IPS DF 4.7 (cell line): ENCODE data around the gene FAM13B.
"Not testable (repeated sequence)": the region's sequence is repeated elsewhere in the genome, so short reads cannot be mapped to it uniquely, and the experiment has no call there.

Experiments
- DNase-seq: peaks from one replicate; pipeline ENCODE4 v3.0.0-alpha.2; 2013; ENCODE audit warnings: low spot score; ENCODE audit errors: extremely low read depth

FAM13B gene

GRCh38 chr5:137989419-137989818, 43.5 kb downstream of the FAM13B start:
- DNase-seq: no peak

DNA sequence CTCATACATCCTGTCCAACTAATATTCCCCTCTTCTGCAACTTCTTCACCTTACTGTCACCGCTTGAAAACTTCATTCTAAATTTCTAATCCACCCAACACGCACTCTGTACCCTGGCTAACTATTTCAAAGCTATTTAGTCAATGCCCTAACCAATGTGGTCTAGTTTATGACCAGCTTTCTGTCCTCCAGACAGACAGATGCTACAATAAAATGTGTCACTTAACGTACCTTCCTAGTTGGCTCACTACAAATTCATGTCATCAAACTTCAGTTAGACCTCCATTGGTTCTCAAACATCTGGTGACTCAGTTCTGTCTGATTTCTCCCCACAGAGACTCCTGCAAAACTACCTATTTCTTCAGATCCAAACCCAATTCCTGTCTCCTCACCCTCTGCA, 57.7 kb downstream of the FAM13B start:
- no peak for DNase-seq

- not testable (repeated sequence) for DNase-seq
Observed at GRCh38 chr5:137970384-137970783, 62.5 kb downstream of the FAM13B start.

GRCh38 chr5:137960819-137961218, 72.1 kb downstream of the FAM13B start:
- no peak for DNase-seq

GRCh38 chr5:137960141-137960540, 72.7 kb downstream of the FAM13B start:
- no peak for DNase-seq

- DNase-seq: no peak
Observed at GRCh38 chr5:137959488-137959887, 73.4 kb downstream of the FAM13B start.

GRCh38 chr5:137957948-137958347, 74.9 kb downstream of the FAM13B start:
- DNase-seq: no peak

- DNase-seq: no peak
Observed at GRCh38 chr5:137954131-137954879, 78.6 kb downstream of the FAM13B start.

GRCh38 chr5:137945825-137946224, 87.1 kb downstream of the FAM13B start:
- DNase-seq: no peak

DNA sequence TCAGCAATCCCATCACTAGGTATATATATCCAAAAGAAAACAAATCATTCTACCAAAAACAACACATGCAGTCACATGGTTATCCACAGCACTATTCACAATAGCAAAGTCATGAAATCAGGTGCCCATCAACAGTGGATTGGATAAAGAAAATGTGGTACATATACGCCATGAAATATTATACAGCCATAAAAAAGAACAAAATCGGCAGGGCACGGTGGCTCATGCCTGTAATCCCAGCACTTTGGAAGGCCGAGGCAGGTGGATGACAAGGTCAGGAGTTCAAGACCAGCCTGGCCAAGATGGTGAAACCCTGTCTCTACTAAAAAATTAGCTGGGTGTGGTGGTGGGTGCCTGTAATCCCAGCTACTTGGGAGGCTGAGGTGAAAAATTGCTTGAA, 88.6 kb downstream of the FAM13B start:
- DNase-seq: not testable (repeated sequence)

GRCh38 chr5:137939331-137939730, 93.5 kb downstream of the FAM13B start:
- no peak for DNase-seq

- DNase-seq: no peak
Observed at GRCh38 chr5:137938751-137939143, 94.1 kb downstream of the FAM13B start.

- DNase-seq: no peak
Observed at GRCh38 chr5:137937994-137938750, 94.7 kb downstream of the FAM13B start.

GRCh38 chr5:137935694-137936093, 97.2 kb downstream of the FAM13B start:
- DNase-seq: no peak

DNA sequence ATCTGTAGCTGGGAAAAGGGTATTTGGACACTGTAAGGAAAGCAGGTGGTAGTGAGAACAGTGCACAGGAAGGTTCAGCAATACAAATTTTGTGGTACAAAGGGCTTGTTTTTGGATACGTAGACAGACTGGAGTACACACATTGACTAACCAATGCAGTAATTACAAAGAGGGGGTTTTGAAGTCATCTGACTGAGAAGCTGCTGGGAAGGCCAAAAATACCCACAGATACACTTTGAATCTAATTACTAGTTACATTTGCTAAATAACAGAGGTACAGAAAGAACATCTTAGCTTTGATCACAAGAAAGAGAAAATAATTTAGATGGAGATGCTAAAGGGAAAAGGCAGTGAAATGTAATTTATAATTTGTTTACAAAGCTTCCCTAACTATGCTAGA, 97.7 kb downstream of the FAM13B start:
- no peak for DNase-seq

DNA sequence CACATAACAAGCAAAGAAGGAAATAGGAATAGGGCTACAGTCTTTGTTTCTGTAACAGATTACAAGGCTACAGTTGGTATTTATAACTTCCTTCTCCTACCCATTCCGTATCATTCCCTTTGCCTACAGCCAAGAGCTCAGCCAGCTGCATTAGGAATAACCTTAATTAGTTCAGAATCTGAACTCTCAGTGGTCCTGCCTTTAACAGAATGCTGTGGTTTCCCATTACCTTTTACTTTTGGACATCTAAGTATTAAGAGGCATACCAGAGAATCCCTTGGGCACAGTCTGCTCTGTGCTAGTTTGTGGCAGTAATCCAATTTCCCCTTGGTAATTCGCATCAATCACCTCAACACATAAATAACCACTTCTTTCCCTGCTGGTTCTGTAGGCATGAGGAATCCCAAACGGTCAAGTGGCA, 99.4 kb downstream of the FAM13B start:
- no peak for DNase-seq

DNA sequence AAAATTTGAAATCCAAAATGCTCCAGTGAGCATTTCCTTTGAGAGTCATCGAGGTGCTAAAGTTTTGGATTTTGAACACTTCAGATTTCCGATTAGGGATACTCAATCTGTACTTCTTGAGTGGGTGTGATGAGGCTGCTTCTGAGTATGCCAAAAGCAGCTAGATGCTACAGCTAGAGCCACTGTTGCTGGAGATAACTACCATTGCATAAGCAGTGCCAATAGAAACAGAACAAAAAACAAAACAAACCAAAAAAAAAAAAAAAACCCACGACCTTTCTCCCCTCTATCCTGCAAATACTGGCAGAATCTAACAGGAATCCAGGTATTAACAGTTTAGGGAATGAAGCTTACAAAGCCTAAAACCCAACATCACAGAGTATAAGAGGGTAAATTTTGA, 100.1 kb downstream of the FAM13B start:
- DNase-seq: no peak

- DNase-seq: no peak
Observed at GRCh38 chr5:137923856-137924255, 109.0 kb downstream of the FAM13B start.

- no peak for DNase-seq
Observed at GRCh38 chr5:137921931-137922330, 110.9 kb downstream of the FAM13B start.

DNA sequence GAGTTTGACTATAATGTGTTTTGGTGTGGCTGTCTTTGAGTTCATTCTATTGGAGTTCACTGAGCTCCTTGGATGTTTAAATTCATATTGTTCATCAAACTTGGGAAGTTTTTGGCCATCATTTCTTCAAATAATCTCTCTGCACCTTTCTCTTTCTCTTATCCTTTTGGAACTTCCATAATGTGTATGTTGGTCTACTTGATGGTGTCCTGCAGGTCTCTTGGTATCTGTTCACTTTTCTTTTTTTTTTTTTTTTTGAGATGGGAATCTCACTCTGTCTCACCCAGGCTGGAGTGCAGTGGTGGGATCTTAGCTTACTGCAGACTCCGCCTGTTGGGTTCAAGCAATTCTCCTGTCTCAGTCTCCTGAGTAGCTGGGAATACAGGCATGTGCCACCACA, 116.0 kb downstream of the FAM13B start:
- DNase-seq: no peak

DNA sequence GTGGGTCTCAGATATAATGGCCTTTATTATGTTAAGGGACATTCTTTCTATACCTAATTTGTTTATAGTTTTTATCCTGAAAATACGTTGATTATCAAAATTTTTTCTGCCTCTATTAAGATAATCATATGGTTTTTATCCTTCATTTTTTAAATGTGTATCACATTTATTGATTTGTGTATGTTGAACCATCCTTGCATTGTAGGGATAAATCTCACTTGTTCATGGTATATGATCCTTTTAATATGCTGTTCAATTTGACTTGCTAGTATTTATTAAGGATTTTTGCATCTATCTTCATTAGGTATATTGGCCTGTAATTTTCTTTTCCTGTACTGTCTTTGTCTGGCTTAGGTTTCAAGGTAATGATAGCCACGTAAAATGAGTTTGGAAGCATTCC, 118.1 kb downstream of the FAM13B start:
- DNase-seq: no peak

- no peak for DNase-seq
Observed at GRCh38 chr5:137902408-137903133, 130.3 kb downstream of the FAM13B start.
